ENCODE data around the gene SPIN2B.

Gene SPIN2B

GRCh38 chrX:57070185-57070984, 51.0 kb downstream of the SPIN2B start:
- DNase-seq, result no peak
